HG03196 (cell line): ENCODE data around the gene AGPAT1.

Experiments used
- ATAC-seq: cut with Tn5 transposase; IDR thresholded peaks from one replicate; pipeline ENCODE4 v1.9.1; 2021; ENCODE audit not compliant: unreplicated experiment

Gene AGPAT1

DNA sequence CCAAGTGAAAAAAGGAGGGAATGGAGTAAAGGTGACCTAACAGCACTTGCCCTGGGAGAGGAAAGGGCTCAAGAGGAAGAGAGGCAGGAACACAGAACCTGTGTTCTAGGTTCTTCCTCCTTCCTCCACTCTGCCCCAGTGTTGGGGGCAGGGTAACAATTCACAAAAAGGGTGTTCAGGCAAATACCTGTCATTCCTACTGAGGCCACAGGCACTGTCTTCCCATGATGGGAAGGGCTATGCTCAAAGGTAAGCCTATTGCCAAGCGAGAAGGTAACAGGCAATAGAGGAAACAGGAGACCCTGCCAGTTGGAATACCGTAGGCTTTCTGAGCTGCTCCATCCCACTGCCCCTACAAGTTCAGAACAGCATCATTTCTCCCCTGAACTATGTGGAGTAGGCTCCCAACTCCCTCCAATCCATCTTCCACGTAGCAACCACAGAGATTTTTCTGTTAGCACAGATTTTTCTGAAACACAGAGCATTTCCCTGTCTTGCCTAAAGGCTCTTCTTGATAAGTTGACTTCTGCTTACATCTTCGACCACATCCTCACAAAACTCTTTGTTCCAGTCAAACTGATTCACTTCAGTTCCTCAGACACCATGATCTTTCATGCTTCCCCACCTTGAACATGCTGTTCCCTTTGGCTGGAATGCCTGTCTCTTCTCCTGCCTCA lies 2.7 kb downstream of the AGPAT1 start:
- ATAC-seq = no peak

DNA sequence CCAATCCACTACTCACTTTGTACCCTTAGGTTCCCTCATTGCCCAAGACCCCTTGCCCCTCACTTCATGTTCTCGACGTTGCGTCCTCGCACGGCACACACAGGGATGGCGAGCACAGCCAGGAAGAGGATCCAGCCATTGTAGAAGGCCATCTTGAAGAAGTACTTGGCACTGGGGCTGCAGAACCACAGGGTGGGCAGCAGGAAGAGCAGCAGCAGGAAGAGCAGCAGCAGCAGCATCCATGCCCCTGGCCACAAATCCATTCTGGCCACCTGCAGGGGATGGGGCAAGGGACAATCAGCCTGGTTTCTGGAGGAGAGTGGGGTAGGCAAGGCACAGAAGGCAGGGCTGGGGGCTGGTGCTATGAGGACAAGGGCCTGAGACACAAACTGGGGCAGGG lies 4.7 kb downstream of the AGPAT1 start:
- ATAC-seq = no peak

DNA sequence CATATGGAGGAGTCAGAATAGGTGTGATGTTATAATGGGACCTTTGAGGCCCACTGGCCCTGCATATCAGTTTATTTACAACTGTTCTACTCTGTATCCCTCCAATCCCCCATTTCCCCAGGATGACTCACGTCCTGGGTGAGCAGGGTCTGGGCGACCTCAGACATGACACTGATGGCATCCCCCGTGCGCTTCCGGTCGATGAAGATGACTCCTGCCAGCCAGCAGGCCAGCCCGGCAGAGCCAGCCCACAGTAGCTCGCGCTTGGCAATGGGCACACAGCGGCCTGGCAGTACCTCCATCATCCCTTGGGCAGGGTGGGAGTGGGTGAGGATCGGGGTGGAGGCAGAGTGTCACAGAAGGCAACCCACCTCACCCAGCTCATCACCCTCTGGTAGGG lies 5.6 kb downstream of the AGPAT1 start:
- ATAC-seq = no peak

DNA sequence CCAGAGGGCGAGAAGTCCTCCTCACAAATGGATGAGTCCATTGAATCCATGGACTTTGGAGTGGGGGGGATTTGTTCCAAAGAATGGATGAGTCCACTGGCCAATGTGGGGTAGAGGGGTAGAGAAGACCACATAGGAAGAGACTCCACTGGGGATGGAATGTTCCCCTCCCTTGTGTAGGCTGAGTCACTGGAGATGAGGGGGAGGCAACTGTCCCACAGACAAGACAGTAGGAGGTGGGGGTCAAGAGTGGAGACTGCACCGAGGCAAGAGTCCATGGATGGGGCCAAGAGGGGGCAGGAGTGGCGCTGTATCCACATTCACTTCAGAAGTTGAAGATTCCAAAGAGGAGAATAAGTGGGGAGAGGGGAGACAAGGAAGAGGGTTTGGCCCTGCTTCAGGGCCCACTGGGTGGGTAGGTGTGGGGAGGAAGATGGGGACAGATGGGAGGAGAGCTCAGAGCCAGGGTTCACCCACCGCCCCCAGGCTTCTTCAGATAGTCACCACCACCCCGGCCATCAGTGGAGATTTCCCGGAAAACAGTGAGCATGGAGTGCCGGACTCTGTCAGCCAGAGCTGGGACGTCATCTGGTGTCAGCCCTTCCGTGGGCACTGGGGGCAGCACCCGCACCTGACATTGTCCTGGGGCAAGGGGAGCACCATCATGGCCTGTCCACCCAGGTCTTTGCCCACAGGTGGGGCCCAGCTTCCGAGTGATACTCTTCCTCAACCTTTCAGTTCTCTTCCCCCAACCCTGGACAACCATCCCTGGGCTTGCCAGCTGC lies 6.9 kb downstream of the AGPAT1 start:
- no peak for ATAC-seq

DNA sequence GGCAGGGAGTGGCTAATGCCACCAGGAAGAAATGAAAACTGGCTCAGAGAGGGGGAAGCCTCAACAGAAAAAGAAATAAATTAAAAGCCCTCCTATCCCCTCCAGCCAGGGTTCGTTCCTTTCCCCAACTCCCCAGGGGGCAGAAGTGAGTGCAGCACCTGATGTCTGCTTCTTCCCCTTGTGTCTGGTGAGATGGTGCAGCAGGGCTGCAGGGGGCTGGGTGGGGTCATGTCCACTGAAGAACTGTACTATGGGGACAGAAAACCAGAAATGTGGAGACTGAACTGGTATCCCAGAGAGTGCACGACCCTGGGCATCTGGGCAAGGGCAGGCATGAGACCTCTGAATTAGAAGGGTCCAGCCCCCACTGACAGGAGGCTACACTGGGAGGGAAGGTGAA lies 7.5 kb downstream of the AGPAT1 start:
- ATAC-seq = no peak

DNA sequence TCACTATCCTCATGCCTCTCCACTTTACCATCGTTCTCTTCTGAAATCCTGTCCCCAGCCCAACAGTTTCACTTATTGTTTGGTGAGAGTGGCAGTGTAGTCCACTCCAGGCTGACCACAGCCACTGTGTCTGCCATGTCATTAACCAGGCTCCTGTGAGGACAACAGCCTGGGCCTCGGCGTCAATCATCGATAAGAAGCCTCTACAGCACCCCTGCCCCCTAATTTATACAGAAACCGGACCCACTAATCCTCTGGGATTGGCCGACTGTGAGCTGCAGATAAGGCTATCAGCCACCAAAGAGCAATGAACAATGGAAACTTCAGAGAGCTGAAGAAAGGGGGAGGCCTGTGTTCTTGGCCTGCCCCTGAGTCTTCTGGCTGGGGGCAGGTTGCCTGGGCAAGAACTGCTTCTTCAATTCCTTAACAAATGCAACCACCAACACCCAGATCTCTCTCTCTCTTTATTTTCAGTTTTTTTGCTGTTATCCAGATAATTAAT lies 8.1 kb downstream of the AGPAT1 start:
- no peak for ATAC-seq

DNA sequence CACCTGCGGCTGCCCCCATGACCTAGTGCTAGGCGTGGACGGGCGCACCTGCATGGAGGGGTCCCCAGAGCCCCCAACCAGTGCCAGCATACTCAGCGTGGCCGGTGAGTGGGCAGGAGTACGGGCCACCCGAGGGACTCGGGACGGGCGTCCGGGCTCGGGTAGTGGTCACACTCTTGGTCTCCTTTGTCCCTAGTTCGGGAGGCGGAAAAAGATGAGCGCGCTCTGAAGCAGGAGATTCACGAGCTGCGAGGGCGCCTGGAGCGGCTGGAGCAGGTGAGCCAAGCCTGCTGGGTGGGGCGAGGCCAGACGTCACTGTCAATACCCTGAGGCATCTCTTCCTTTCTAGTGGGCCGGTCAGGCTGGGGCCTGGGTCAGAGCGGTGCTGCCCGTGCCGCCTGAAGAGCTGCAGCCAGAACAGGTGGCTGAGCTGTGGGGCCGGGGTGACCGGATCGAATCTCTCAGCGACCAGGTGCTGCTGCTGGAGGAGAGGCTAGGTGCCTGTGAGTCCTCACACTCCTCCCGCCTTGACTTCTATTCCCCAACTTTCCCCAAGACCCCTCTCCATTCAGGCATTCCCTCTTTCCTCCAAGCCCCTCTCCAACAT lies 8.6 kb downstream of the AGPAT1 start:
- ATAC-seq = no peak

DNA sequence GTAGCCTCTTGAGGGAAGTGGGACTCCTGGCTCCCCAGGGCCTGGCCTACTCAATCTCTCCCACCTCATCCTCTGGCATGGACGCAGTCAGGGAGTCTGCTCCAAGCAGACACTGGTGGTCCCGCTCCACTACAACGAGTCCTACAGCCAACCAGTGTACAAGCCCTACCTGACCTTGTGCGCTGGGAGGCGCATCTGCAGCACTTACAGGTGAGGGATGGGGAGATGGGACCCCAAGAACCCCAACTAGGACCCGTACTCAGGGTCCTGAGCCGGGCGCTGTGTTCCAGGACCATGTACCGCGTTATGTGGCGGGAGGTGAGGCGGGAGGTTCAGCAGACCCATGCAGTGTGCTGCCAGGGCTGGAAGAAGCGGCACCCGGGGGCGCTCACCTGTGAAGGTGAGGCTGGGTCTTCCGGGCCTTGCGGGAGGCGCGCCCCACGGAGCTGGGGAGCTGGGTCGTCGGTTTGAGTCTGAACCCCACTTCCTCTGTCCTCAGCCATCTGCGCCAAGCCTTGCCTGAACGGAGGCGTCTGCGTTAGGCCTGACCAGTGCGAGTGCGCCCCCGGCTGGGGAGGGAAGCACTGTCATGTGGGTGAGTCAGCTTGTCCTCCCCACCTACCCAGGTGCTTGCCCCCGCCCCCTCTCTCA lies 9.3 kb downstream of the AGPAT1 start:
- ATAC-seq = no peak

DNA sequence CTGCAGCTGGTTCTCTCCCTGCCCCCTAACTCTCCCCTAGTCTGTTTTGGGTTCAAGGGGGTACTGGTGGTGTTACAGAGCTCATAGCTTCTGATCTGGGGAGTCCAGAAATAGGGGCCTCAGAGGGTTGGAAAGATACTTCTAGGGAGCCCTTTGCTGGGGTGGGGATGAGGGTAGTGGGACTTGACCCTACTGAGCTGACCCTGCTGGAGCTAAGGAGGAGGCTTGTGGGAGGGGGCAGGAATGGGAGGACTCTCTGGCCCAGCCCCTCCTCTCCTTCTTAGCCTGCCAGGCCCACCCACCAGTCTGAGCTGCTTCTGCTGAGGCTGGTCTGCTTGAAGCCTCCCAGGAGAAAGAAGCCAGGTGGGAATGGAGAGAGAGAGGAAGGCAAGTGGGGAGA lies 11.6 kb downstream of the AGPAT1 start, which contains the start of gene EGFL8:
TSS of gene EGFL8 (plus strand) at position 301 of the 400 bp plus-strand sequence. CDS start 1,571 bp downstream, outside the sequence.
- ATAC-seq = no peak

DNA sequence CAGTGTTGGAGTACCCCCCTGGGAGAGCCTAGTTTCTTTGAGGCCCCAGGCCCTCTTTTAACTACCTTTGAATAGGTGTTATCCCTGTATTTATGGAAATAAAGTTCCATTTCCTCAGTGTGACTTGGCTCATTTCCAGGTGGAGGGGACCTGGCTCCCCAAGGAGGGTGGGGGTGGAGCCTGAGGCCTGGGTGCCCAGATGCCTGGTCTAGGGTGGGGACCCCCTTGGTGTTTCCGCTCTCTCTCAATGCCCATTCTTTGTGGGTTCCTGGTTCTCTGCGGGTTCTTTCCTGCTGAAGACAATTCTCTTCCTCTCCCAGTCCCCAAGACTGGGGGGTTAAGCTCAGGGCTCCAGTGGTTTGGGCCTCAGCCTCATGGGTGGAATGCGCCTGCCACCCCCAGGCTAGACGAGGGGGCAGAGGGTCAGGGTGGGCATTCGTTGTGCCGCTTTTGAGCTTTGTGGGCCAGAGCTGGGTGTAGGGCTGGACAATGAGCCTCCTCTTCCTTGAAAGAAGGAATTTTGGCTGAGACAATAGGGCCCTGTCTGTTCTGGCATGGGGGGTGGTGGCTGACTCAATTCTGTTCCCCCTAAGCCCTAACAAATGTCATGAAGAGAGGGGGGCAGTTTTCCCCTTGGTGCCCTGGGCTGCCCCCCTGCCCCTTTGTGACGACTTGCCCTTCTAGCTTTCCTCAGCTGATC lies 12.2 kb downstream of the AGPAT1 start:
- ATAC-seq = no peak

DNA sequence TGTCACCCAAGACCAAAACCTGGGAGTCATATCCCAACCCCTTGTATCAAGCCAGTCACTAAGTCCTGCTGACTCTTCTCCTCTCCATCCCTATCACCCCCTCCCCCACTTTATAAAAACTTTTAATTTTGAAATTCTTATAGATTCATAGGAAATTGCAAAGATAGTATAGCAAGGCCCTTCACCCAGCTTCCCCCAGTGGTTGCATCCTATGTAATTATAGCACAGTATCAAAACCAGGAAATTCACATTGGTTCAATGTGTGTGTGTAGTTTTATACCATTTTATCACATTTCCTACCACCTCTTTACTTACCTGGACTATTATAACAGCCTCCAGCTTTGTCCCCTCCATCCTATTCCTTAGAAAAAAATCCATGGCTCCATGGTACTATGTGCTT lies 17.8 kb downstream of the AGPAT1 start:
- no peak for ATAC-seq

DNA sequence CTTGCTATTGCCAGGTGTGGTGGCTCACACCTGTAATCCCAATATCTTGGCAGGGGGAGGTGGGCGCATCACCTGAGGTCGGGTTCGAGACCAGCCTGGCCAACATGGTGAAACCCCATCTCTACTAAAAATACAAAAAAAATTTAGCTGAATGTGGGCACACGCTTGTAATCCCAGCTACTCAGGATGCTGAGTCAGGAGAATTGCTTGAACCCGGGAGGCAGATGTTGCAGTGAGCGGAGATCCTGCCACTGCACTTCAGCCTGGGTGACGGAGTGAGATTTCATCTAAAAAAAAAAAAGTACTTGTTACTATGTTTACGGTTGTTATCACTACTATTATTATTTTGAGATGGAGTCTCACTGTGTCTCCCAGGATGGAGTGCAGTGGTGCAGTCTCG lies 19.0 kb downstream of the AGPAT1 start:
- ATAC-seq = no peak

DNA sequence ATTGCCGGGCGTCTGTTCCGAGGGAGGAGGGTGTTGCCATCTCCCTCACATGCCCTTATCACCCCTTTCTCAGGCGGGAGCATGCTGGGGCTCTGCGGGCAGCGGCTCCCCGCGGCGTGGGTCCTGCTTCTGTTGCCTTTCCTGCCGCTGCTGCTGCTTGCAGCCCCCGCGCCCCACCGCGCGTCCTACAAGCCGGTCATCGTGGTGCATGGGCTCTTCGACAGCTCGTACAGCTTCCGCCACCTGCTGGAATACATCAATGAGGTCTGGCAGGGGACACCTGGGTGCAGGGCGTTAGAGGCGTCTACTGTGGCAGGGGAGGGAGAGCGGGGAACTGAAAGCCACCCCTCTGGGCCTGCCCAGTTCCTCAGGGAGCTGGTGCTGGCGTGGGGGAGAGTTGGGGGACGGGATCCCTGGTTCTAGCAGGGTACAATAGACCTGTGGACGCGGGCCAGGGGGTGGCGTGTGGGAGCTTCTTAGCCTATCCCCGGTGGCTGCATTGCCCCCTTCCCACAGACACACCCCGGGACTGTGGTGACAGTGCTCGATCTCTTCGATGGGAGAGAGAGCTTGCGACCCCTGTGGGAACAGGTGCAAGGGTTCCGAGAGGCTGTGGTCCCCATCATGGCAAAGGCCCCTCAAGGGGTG lies 21.2 kb downstream of the AGPAT1 start:
- ATAC-seq = peak; percentile 52

DNA sequence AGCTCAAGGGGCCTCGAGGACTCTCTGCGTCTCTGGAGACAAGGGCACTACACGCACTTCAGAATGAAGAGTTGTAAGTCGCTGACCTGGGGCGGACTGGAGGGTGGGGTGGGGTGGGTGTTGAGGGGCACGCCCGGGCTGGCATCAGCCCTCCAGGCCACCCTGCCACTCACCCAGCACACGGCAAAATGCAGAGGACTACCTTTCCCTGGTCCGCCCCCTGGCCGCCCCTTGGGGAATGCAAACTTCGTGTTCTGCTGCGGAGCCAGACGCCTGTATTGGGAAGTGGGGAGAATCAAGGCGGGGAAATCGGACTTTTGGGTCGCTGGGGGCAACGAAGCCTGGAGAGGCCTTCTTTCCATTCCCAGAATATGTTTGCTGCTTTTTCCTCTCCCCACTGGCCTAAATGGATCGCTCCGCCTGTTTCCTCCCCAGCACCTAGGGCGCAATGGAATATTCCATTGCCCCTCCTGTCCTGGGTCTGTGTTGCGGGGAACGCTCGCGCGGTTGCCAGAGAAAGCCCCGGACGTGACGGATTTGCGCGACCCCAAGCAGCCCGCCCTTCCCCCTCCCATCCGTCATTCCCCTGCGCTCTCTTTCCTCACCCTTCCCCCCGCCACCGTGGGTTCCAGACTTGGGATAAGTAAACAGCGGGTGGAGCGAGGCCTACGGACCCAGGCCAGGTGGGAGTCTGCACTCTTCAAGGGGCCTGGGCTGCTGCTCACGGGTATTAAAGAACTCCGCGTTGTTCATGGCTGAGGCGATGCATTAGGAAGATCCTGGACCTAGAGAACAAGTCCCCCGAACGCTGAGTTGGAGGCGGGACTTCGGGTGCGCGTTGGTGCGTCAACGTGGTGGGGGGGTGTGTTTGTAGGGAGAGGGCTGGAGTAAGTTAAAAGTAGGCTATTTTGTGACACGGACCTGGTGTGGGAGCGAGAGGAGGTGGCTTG lies 22.0 kb downstream of the AGPAT1 start, which contains the start of gene PPT2:
TSS of gene PPT2 (plus strand) at position 578 of the 950 bp plus-strand sequence. CDS start 454 bp downstream, outside the sequence.
- no peak for ATAC-seq

DNA sequence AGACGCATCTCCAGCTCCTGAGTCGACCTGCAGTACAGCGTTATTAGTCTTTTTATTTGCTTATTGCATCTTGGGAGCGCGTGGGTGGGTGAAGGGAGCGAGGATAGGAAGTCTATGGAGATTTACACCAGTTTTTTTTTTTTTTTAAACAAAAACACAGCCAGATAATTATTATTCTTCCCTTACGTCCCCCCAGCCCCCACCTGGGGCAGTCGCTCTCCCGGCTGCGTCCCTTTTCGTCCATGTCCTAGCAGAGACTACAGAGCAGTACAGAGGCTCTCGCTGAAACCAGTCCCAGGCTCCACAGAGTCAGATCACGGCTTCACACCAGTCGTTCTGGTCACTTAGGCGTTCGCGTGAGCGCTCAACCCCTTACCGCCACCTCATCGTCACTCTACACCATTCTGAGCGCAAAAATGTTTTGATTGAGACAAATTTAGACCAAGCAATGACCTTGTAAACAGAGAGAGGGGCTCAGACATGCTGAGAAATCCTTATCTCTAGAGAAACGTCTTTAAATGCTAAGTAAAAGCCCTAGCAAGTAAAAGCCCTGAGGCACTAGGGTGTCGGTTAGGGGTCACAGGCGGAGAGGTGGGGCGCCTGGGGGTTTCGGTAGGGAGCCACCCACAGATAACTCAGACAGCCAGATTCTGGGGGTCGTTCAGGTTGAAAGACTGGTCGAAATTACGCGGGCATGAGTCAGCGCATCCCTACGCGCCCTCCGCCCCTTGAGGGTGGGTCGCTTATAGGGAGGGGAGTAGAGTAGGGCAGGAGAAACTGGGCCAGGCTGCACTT lies 22.9 kb downstream of the AGPAT1 start:
- no peak for ATAC-seq

DNA sequence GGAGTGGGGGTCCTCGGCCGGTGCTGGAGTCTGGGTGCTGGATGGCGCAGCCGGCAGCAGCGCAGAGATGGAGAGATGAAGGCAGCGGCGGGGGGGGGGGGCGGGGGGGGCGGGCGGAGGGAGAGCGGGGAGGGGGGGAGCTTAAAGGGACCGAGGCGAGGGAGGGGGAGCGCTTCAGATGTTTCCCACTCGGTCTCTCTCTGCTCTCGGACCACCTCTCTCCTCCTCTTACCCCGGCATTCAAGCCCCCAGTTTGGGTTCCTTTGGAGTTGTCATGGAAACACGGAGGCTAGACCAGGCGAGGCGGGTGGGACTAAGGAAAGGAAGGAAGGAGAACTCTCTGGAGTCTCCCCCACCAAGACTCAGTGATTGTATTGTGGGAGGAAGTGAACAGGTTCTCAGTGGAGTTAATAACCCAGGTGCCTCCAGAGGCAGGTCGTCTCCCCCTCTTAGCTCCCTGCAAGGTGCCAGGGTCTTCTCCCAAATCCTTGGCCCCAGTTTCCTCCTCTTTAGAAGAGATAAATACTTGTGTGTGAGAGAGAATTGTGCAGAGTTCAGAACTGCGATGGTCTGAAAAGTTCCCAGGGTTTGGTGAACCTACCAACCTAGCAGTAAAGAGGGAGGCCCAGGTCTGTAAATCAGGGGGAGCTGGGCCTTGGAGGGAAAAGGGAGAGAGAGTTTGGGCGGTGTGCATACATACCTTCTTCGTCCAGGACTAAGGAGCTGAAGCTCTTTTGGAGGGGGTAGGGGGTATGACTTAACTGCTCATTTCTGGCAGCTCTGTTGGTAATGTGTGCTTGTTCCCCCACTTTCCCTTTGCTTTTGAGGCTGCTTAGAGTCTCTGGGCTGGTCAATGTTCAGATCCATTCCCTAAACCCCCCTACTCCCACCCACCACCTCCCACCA lies 23.8 kb downstream of the AGPAT1 start, which contains the start of gene PRRT1:
TSS of gene PRRT1 (minus strand) at position 77 of the 906 bp plus-strand sequence. CDS start 112 bp downstream, outside the sequence.
- no peak for ATAC-seq
